Measurements from ENCODE around the gene ABR. TPM values are rescaled to one million over a fixed set of nuclear protein-coding genes. Genes with fewer than 3 reads are reported as not detected.

The ABR gene
- total and polyA plus RNA-seq, 2 of the 13 experiments (the other 11 are each of a cell fraction or from before 2014, with no cell fraction given): 12.4 to 40.4 TPM

- H4K20me1 ChIP-seq (ENCODE audit: insufficient read depth, low read length): 0 out of 2 replicates have a peak, but pooled peaks cover 2% of the 10 kb centered on the region
- H3K4me1 ChIP-seq (ENCODE audit: insufficient read depth, low read length): peaks cover 39% of the 10 kb centered on the region
- ChIA-PET POLR2A (interaction anchor here (0.9 to 1.2 kb wide), 2 partner anchors 9 to 40 kb away, joined by 3 read pairs; no protein-coding TSS in a partner anchor), CTCF (ENCODE audit: low intra/inter-chr PET ratio, low total read pairs) (no interaction called here)
- no peaks in the 10 kb centered on the region for H3K9me3 ChIP-seq (ENCODE audit: low read length)
- peak overlapping the region; percentile 39 for H3K27ac ChIP-seq (ENCODE audit: extremely low read length, insufficient read depth, low read length)
- 15% methylated on average over 5 of the region's 5 CpGs for WGBS (ENCODE audit: low lambda C conversion rate)
- no peaks in the 10 kb centered on the region for H3K36me3 ChIP-seq (replicated peaks in 1 of 2; ENCODE audit: control insufficient read depth in 1 of 2, insufficient read depth in 2 of 2, low read length in 2 of 2)
- ATAC-seq (peak; percentile 18), FAIRE-seq (peak; percentile 71), DNase-seq (ENCODE audit: low spot score) (no peak)
- TF ChIP-seq ZNF749 (CRISPR knock-in tag; IDR thresholded peaks at IDR 0.05; ENCODE audit: borderline replicate concordance): no peak
- TF ChIP-seq ZNF839 (CRISPR knock-in tag; IDR thresholded peaks at IDR 0.05; ENCODE audit: borderline replicate concordance): no peak
- no peak for TF ChIP-seq ZNF607 (CRISPR knock-in tag; IDR thresholded peaks at IDR 0.05; ENCODE audit: borderline replicate concordance)
- no peak for TF ChIP-seq SP1 (IDR thresholded peaks at IDR 0.05)
- no peak for TF ChIP-seq SP1 (CRISPR knock-in tag; IDR thresholded peaks at IDR 0.05)
- no peak for TF ChIP-seq MAFK (conservative IDR thresholded peaks at IDR 0.05 in 1 of 2, IDR thresholded peaks at IDR 0.05 in 1 of 2; ENCODE audit: low read length in 2 of 2)
- TF ChIP-seq ZSCAN12 (CRISPR knock-in tag; IDR thresholded peaks at IDR 0.05): no peak
- no peak for TF ChIP-seq HNF1B (CRISPR knock-in tag; IDR thresholded peaks at IDR 0.05)
- TF ChIP-seq KAT2B (IDR thresholded peaks at IDR 0.05; ENCODE audit: borderline replicate concordance, low read depth, low read length): 0 out of 2 replicates have a peak, but pooled peaks have one; percentile 7
- no peak for TF ChIP-seq SETDB1 (CRISPR knock-in tag; IDR thresholded peaks at IDR 0.05; ENCODE audit: borderline replicate concordance)
- TF ChIP-seq ZNF33B (CRISPR knock-in tag; IDR thresholded peaks at IDR 0.05): no peak
- TF ChIP-seq BCL6 (CRISPR knock-in tag; IDR thresholded peaks at IDR 0.05): 0 out of 2 replicates have a peak, but pooled peaks have one; percentile 26
- peak; percentile 50; the same call in 1 of the 2 replicates for TF ChIP-seq ZNF205 (CRISPR knock-in tag; IDR thresholded peaks at IDR 0.05)
- TF ChIP-seq SKI (IDR thresholded peaks at IDR 0.05; ENCODE audit: partially characterized antibody): no peak
- TF ChIP-seq ARHGAP35 (CRISPR knock-in tag; IDR thresholded peaks at IDR 0.05; ENCODE audit: borderline replicate concordance): no peak
- peak; percentile 62 for TF ChIP-seq HNF4A (CRISPR knock-in tag; IDR thresholded peaks at IDR 0.05)
- no peak for TF ChIP-seq LCORL (IDR thresholded peaks at IDR 0.05)
- TF ChIP-seq LCORL (CRISPR knock-in tag; IDR thresholded peaks at IDR 0.05): 0 out of 2 replicates have a peak, but pooled peaks have one; percentile 18
- TF ChIP-seq SYNCRIP (IDR thresholded peaks at IDR 0.05; ENCODE audit: insufficient read depth, low read depth, low read length): no peak
- no peak for TF ChIP-seq ZNF569 (CRISPR knock-in tag; IDR thresholded peaks at IDR 0.05; ENCODE audit: borderline replicate concordance)
- no peak for TF ChIP-seq FOXJ3 (CRISPR knock-in tag; IDR thresholded peaks at IDR 0.05; ENCODE audit: borderline replicate concordance)
- no peak for TF ChIP-seq NR2C2 (CRISPR knock-in tag; IDR thresholded peaks at IDR 0.05; ENCODE audit: borderline replicate concordance)
- TF ChIP-seq GATAD2A (CRISPR knock-in tag; IDR thresholded peaks at IDR 0.05): 0 out of 2 replicates have a peak, but pooled peaks have one; percentile 28
- peak; percentile 86 for TF ChIP-seq ONECUT2 (CRISPR knock-in tag; IDR thresholded peaks at IDR 0.05)
- H3K9ac ChIP-seq (ENCODE audit: insufficient read depth, low read depth, low read length): no peak overlapping the region
- H3K27me3 ChIP-seq (ENCODE audit: control insufficient read depth in 1 of 2, insufficient read depth in 2 of 2, low read length in 2 of 2): no peaks in the 10 kb centered on the region
- BruUV-seq (replicated peaks): no TSS peak
- H3K79me2 ChIP-seq (ENCODE audit: insufficient read depth, low read length): peaks cover 58% of the 10 kb centered on the region
- peak overlapping the region; percentile 54 for H3K4me2 ChIP-seq (ENCODE audit: low read depth, low read length)
- H2AFZ ChIP-seq (ENCODE audit: low read length): no peak overlapping the region
- intact Hi-C loops (cut with micrococcal nuclease; ENCODE audit: unreplicated experiment) (loop anchor here (5.0 kb wide), 1 partner anchor 38 kb away; no protein-coding TSS in a partner anchor), in situ Hi-C loops (cut with HindIII; ENCODE audit: extremely low pct_ligation_motif_present, low pct_unique_long_range_greater_than_20kb) (no loop called here)
- H3K4me3 ChIP-seq (replicated peaks in 1 of 3; ENCODE audit: insufficient read depth in 1 of 3, low read depth in 2 of 3, low read length in 3 of 3): peak overlapping the region in 2 of 3 experiments; percentile 2 to 26; a peak in 2 of 6 replicates
Measured at GRCh38 chr17:975371-975915, 204.3 kb downstream of the ABR start.
